Tibial nerve (tissue), 4 donors: ENCODE measurements around the gene TMEM123. TPM values are rescaled to one million over a fixed set of nuclear protein-coding genes. Genes with fewer than 3 reads are reported as not detected.

ENCODE experiments used
- DNase-seq, 2 donors: peaks; one replicate each; pipeline ENCODE4 v3.0.0-alpha.2; 2019; ENCODE audit warnings: low spot score in 2 of 2
- H3K27ac ChIP-seq, 4 donors: fragments of 200-600 bp; sonication (generic) in 3 of 4; one replicate each; pipeline ENCODE4 v1.5.1; 2017 to 2019; ENCODE audit warnings: mild to moderate bottlenecking in 1 of 4
- H3K27me3 ChIP-seq, 2 donors: fragments of 200-600 bp; sonication (generic) in 1 of 2; one replicate each; pipeline versions ENCODE4 v1.5.1 to v1.6.0; 2017 to 2019
- H3K36me3 ChIP-seq, 3 donors: fragments of 200-600 bp; sonication (generic); one replicate each; pipeline ENCODE4 v1.5.1; 2018 to 2019
- H3K4me1 ChIP-seq, 4 donors: fragments of 200-600 bp; sonication (generic) in 3 of 4; one replicate each; pipeline ENCODE4 v1.5.1; 2017 to 2019
- H3K4me3 ChIP-seq, 4 donors: fragments of 200-600 bp; sonication (generic) in 3 of 4; one replicate each; pipeline ENCODE4 v1.5.1; 2017 to 2019; ENCODE audit warnings: mild to moderate bottlenecking in 1 of 4, moderate library complexity in 1 of 4
- H3K9me3 ChIP-seq, 4 donors: fragments of 200-600 bp; sonication (generic) in 3 of 4; one replicate each; pipeline ENCODE4 v1.5.1; 2017 to 2019
- CTCF ChIP-seq, 5 experiments: fragments of 200-600 bp in 3 of 5; fragments of 450-650 bp in 2 of 5; sonication (generic) in 3 of 5; IDR thresholded peaks; one replicate each; pipeline ENCODE4 v1.5.1; 2016 to 2019; ENCODE audit warnings: antibody characterized with exemption in 5 of 5, mild to moderate bottlenecking in 3 of 5, moderate library complexity in 2 of 5
- EP300 ChIP-seq, 2 donors: sonication (generic); formaldehyde crosslinking; IDR thresholded peaks; one replicate each; pipeline ENCODE4 v1.6.1; 2017; ENCODE audit warnings: antibody characterized with exemption in 2 of 2, mild to moderate bottlenecking in 1 of 2
- POLR2A ChIP-seq, 2 donors: fragments of 450-650 bp; IDR thresholded peaks; one replicate each; pipeline ENCODE4 v1.6.1; 2017; ENCODE audit warnings: antibody characterized with exemption in 2 of 2, mild to moderate bottlenecking in 2 of 2, moderate library complexity in 2 of 2
- WGBS, 2 donors: methylation state at CpG; one replicate each; pipeline ENCODE4 v1.1.5; 2018; 5-methylcytosine and 5-hydroxymethylcytosine counted together
- total RNA-seq, 4 donors: library from RNA; depleted of rRNA; stranded (reverse); fragments of >200 nt; gene quantifications; one replicate each; pipeline ENCODE4 v1.1.0, GENCODE V29; 2016

The TMEM123 gene
- total RNA-seq, 4 donors from 2014 or later, result 145 to 196 (median 181) TPM

DNA sequence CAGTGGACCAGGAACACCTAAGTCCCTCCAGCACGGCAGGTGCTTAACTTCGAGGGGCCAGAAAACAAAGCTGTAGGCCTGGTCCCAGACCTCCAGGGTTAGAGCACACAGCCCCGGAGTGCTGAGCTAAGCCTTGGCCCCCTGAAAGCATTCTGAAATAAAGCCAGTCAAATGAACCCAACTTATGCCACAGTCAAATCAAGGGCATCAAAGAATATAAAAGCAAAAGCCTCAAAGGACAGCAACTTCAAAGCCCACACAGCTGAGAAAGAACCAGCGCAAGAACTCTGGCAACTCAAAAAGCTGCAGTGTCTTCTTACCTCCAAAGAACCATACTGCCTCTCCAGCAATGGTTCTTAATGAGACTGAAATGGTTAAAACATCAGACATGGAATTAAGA, 39.1 kb downstream of the TMEM123 start:
- peaks cover 0 to 13% (median 0%) of the 10 kb centered on the region in 4 donors for H3K4me1 ChIP-seq
- peaks cover 0 to 13% (median 0%) of the 10 kb centered on the region in 3 donors for H3K36me3 ChIP-seq
- DNase-seq, result no peak
- peaks cover 0 to 15% (median 5%) of the 10 kb centered on the region in 4 donors for H3K9me3 ChIP-seq
- H3K27me3 ChIP-seq, result no peaks in the 10 kb centered on the region
- WGBS, 2 donors, result 92 to 95% methylated on average over 4 of the region's 4 CpGs
- TF ChIP-seq POLR2A (IDR thresholded peaks at IDR 0.05), result no peak
- no peak for TF ChIP-seq CTCF (IDR thresholded peaks at IDR 0.05)
- TF ChIP-seq EP300 (IDR thresholded peaks at IDR 0.05), result no peak
- no peak overlapping the region for H3K27ac ChIP-seq
- no peak overlapping the region for H3K4me3 ChIP-seq

GRCh38 chr11:102411142-102411541, 41.4 kb downstream of the TMEM123 start:
- Histone ChIP-seq H3K27ac (no peak overlapping the region), H3K4me1 (peaks cover 0 to 28% (median 0%) of the 10 kb centered on the region in 4 donors), H3K4me3 (no peak overlapping the region), H3K9me3 (peaks cover 0 to 2% (median 0%) of the 10 kb centered on the region in 4 donors), H3K36me3 (peaks cover 0 to 18% (median 0%) of the 10 kb centered on the region in 3 donors), H3K27me3 (no peaks in the 10 kb centered on the region)
- DNase-seq, result no peak
- 94 to 95% methylated on average over 7 of the region's 7 CpGs for WGBS, 2 donors
- TF ChIP-seq EP300 (IDR thresholded peaks at IDR 0.05), result no peak
- TF ChIP-seq CTCF (IDR thresholded peaks at IDR 0.05), result no peak
- TF ChIP-seq POLR2A (IDR thresholded peaks at IDR 0.05), result no peak

DNA sequence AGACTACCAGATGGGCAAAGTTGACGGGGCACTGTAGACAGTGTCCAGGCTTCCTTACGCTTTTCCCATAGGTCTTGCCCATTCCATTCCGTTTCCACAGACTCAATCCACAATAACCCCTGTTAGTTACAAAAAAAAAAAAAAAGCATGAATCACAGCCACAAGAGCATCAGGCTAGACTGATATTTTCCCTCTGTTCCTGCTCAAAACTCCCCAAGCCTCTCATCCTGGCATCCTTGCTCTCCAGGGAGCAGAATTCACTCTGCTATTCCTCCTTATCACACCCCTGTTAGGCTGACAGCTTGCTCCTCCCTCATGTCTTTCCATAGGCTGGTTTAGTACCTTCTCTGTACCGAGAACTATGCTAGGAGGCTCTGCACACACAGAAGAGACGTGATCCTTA, 42.2 kb downstream of the TMEM123 start:
- no peak overlapping the region for H3K4me3 ChIP-seq
- peaks cover 0 to 2% (median 0%) of the 10 kb centered on the region in 4 donors for H3K9me3 ChIP-seq
- H3K36me3 ChIP-seq, result peaks cover 0 to 21% (median 0%) of the 10 kb centered on the region in 3 donors
- no peak for DNase-seq
- H3K27me3 ChIP-seq, result no peaks in the 10 kb centered on the region
- WGBS, 2 donors, result 72 to 78% methylated on average over 5 of the region's 5 CpGs
- peaks cover 0 to 28% (median 0%) of the 10 kb centered on the region in 4 donors for H3K4me1 ChIP-seq
- TF ChIP-seq CTCF (IDR thresholded peaks at IDR 0.05), result no peak
- H3K27ac ChIP-seq, result no peak overlapping the region

DNA sequence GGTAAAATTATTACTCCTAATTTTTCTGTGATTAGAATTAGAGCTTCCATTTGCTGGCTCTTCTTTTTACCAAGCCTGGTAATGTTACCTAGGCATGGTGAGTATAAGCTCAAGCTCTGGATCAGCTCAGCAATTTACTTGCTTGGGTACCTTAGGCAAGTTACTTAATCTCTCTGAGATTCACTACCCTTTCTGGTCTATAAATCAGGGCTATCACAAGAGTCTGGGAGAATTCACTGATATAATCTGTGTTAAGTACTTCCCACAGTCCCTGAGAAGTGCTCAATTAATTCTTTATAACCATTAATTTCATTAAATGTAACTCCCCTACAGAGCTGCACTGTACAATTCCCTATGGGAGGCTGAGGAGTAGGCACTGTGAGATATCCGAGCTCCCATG, 44.2 kb downstream of the TMEM123 start:
- 76 to 88% methylated on average over 1 of the region's 1 CpG for WGBS, 2 donors
- H3K4me1 ChIP-seq, result peaks cover 0 to 31% (median 0%) of the 10 kb centered on the region in 4 donors
- H3K27ac ChIP-seq, result no peak overlapping the region
- no peaks in the 10 kb centered on the region for H3K27me3 ChIP-seq
- no peak for TF ChIP-seq POLR2A (IDR thresholded peaks at IDR 0.05)
- no peak for TF ChIP-seq EP300 (IDR thresholded peaks at IDR 0.05)
- TF ChIP-seq CTCF (IDR thresholded peaks at IDR 0.05), result no peak
- H3K9me3 ChIP-seq, result no peaks in the 10 kb centered on the region
- H3K4me3 ChIP-seq, result no peak overlapping the region
- H3K36me3 ChIP-seq, result peaks cover 0 to 30% (median 0%) of the 10 kb centered on the region in 3 donors
- DNase-seq, result no peak

DNA sequence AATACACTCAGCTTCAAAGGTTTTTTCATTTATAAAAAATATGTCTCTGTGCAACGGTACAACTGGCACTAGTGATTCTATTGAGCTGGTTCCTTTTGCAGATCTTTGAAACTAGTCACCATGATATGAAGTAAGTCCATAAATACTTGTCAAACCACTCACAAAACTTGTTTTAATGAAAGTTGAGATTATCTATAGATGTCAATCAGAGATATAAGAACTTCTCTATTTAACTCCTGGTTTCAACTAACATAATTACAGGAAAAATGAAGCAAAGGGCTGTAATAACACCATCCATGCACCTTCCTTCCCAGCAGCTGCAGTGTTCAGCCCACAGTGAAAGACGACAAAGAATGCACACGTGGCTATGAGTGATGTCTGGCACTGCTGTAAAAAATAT, 44.7 kb downstream of the TMEM123 start:
- Histone ChIP-seq H3K27me3 (no peaks in the 10 kb centered on the region), H3K36me3 (peaks cover 0 to 32% (median 0%) of the 10 kb centered on the region in 3 donors), H3K27ac (no peak overlapping the region), H3K9me3 (no peaks in the 10 kb centered on the region), H3K4me3 (no peak overlapping the region), H3K4me1 (peaks cover 0 to 29% (median 0%) of the 10 kb centered on the region in 4 donors)
- WGBS, 2 donors, result 57 to 66% methylated on average over 3 of the region's 3 CpGs
- TF ChIP-seq CTCF (IDR thresholded peaks at IDR 0.05) (no peak), EP300 (IDR thresholded peaks at IDR 0.05) (no peak), POLR2A (IDR thresholded peaks at IDR 0.05) (no peak)
- DNase-seq, result no peak
